Stomach (tissue), 4 donors: ENCODE measurements around the gene SLC4A4.

Experiments used
- CTCF ChIP-seq, 7 experiments: fragments of 450-650 bp in 4 of 7; fragments of 200-600 bp in 3 of 7; sonication (generic) in 3 of 7; IDR thresholded peaks; one replicate each; pipeline ENCODE4 v1.5.1; 2016 to 2019; ENCODE audit warnings: antibody characterized with exemption in 7 of 7, control low read depth in 2 of 7, mild to moderate bottlenecking in 1 of 7
- EP300 ChIP-seq: sonication (generic); formaldehyde crosslinking; IDR thresholded peaks from one replicate; pipeline ENCODE4 v1.6.1; 2017; ENCODE audit warnings: antibody characterized with exemption
- POLR2A ChIP-seq, 4 donors: fragments of 450-650 bp; IDR thresholded peaks; one replicate each; pipeline ENCODE4 v1.6.1; 2016; ENCODE audit warnings: antibody characterized with exemption in 4 of 4, control low read depth in 2 of 4, mild to moderate bottlenecking in 1 of 4, moderate library complexity in 1 of 4
- POLR2AphosphoS5 ChIP-seq, 3 donors: sonication (generic); formaldehyde crosslinking; IDR thresholded peaks; one replicate each; pipeline ENCODE4 v1.6.1; 2016; ENCODE audit warnings: antibody characterized with exemption in 3 of 3

GRCh38 chr4:71334465-71334882, 4.3 kb upstream of the SLC4A4 start:
- TF ChIP-seq CTCF (IDR thresholded peaks at IDR 0.05) (no peak), POLR2A (IDR thresholded peaks at IDR 0.05) (no peak), POLR2AphosphoS5 (IDR thresholded peaks at IDR 0.05) (no peak), EP300 (no peak)
